Chondrocyte (in vitro differentiated cells): ENCODE measurements around the gene RPTOR. TPM values are rescaled to one million over a fixed set of nuclear protein-coding genes. Genes with fewer than 3 reads are reported as not detected.
A peak's percentile ranks its signal among the peaks of the same experiment; 100 is the strongest.

Experiments
- DNase-seq: peaks from one replicate; pipeline ENCODE4 v3.0.0; 2021; ENCODE audit warnings: mixed read lengths, low spot score
- H3K27ac Mint-ChIP-seq: one replicate; pipeline ENCODE4 v1.8.0; 2021; ENCODE audit warnings: mild to moderate bottlenecking, moderate library complexity, mixed read lengths; ENCODE audit not compliant: unreplicated experiment
- H3K27me3 Mint-ChIP-seq: 2 replicates; pipeline ENCODE4 v1.8.0; 2021; ENCODE audit warnings: low read depth, mixed read lengths
- H3K36me3 Mint-ChIP-seq: 2 replicates; pipeline ENCODE4 v1.8.0; 2021; ENCODE audit warnings: low read depth, mixed read lengths
- H3K4me1 Mint-ChIP-seq: 2 replicates; pipeline ENCODE4 v1.8.0; 2021; ENCODE audit warnings: low read depth, mild to moderate bottlenecking, mixed read lengths
- H3K4me3 Mint-ChIP-seq: one replicate; pipeline ENCODE4 v1.8.0; 2021; ENCODE audit warnings: mild to moderate bottlenecking, moderate library complexity, mixed read lengths; ENCODE audit not compliant: unreplicated experiment
- H3K9me3 Mint-ChIP-seq: 2 replicates; pipeline ENCODE4 v1.8.0; 2021; ENCODE audit warnings: low read depth, mixed read lengths
- total RNA-seq: library from RNA; stranded (reverse); gene quantifications from 3 replicates; pipeline ENCODE4 v1.2.1, GENCODE V29; 2021
- TF ChIP-seq, protein P1 (sequence below): fragments of 200-600 bp; sonication (generic); IDR thresholded peaks from 2 replicates; pipeline ENCODE4 v1.5.0; 2021; ENCODE audit warnings: antibody characterized with exemption, mild to moderate bottlenecking, moderate library complexity

RPTOR gene
- total RNA-seq, 1 donor from 2014 or later = 30.9 TPM

GRCh38 chr17:80938556-80938955 lies 393.9 kb downstream of the RPTOR start:
- no peak for DNase-seq
- H3K27ac Mint-ChIP-seq = no peak overlapping the region
- H3K36me3 Mint-ChIP-seq = peaks cover 2% of the 10 kb centered on the region
- H3K4me1 Mint-ChIP-seq = peaks cover 30% of the 10 kb centered on the region
- no peaks in the 10 kb centered on the region for H3K27me3 Mint-ChIP-seq
- TF ChIP-seq, protein P1, sequence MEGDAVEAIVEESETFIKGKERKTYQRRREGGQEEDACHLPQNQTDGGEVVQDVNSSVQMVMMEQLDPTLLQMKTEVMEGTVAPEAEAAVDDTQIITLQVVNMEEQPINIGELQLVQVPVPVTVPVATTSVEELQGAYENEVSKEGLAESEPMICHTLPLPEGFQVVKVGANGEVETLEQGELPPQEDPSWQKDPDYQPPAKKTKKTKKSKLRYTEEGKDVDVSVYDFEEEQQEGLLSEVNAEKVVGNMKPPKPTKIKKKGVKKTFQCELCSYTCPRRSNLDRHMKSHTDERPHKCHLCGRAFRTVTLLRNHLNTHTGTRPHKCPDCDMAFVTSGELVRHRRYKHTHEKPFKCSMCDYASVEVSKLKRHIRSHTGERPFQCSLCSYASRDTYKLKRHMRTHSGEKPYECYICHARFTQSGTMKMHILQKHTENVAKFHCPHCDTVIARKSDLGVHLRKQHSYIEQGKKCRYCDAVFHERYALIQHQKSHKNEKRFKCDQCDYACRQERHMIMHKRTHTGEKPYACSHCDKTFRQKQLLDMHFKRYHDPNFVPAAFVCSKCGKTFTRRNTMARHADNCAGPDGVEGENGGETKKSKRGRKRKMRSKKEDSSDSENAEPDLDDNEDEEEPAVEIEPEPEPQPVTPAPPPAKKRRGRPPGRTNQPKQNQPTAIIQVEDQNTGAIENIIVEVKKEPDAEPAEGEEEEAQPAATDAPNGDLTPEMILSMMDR = no peak
- H3K4me3 Mint-ChIP-seq = no peak overlapping the region
- H3K9me3 Mint-ChIP-seq = no peaks in the 10 kb centered on the region

- no peak overlapping the region for H3K4me3 Mint-ChIP-seq
- H3K36me3 Mint-ChIP-seq = peaks cover 2% of the 10 kb centered on the region
- no peak overlapping the region for H3K27ac Mint-ChIP-seq
- no peaks in the 10 kb centered on the region for H3K9me3 Mint-ChIP-seq
- TF ChIP-seq, protein P1 = no peak
- peak; percentile 73 for DNase-seq
- no peaks in the 10 kb centered on the region for H3K27me3 Mint-ChIP-seq
- H3K4me1 Mint-ChIP-seq = peaks cover 30% of the 10 kb centered on the region
Observed at GRCh38 chr17:80939151-80940145, 394.8 kb downstream of the RPTOR start.

GRCh38 chr17:80940171-80941123 lies 395.8 kb downstream of the RPTOR start:
- TF ChIP-seq, protein P1 = no peak
- peak; percentile 68 for DNase-seq
- Mint-ChIP-seq H3K4me3 (no peak overlapping the region), H3K27ac (no peak overlapping the region), H3K36me3 (peaks cover 2% of the 10 kb centered on the region), H3K27me3 (no peaks in the 10 kb centered on the region), H3K9me3 (no peaks in the 10 kb centered on the region), H3K4me1 (peaks cover 30% of the 10 kb centered on the region)

- no peaks in the 10 kb centered on the region for H3K9me3 Mint-ChIP-seq
- peak; percentile 90 for DNase-seq
- H3K27ac Mint-ChIP-seq = no peak overlapping the region
Observed at GRCh38 chr17:80941171-80941570, 396.5 kb downstream of the RPTOR start.

More at GRCh38 chr17:80941171-80941570, 396.5 kb downstream of the RPTOR start:
- TF ChIP-seq, protein P1 = no peak
- Mint-ChIP-seq H3K36me3 (peaks cover 5% of the 10 kb centered on the region), H3K4me3 (no peak overlapping the region), H3K27me3 (no peaks in the 10 kb centered on the region), H3K4me1 (peaks cover 30% of the 10 kb centered on the region)
